ENCODE data around the gene CACNA2D4. TPM values are rescaled to one million over a fixed set of nuclear protein-coding genes. Genes with fewer than 3 reads are reported as not detected.
"Not testable (repeated sequence)": the region's sequence is repeated elsewhere in the genome, so short reads cannot be mapped to it uniquely, and the experiment has no call there.

CACNA2D4 gene
- total RNA-seq, 4 donors from 2014 or later = 10.1 to 16.2 (median 11.4) TPM

- H3K9me3 ChIP-seq = no peaks in the 10 kb centered on the region
- H3K27ac ChIP-seq = no peak overlapping the region
- H3K27me3 ChIP-seq = no peaks in the 10 kb centered on the region
- TF ChIP-seq CTCF (IDR thresholded peaks at IDR 0.05) = no peak
- H3K4me1 ChIP-seq = no peaks in the 10 kb centered on the region
- 56% methylated on average over 3 of the region's 3 CpGs for WGBS, 2 donors
- no peak overlapping the region for H3K4me3 ChIP-seq
- no peak for DNase-seq (ENCODE audit: low spot score in 2 of 2)
- peaks cover 0 to 66% (median 8%) of the 10 kb centered on the region in 3 donors for H3K36me3 ChIP-seq
Observed at GRCh38 chr12:1956716-1957115, 38.3 kb upstream of the CACNA2D4 start.

- no peak overlapping the region for H3K4me3 ChIP-seq
- H3K4me1 ChIP-seq = peaks cover 0 to 26% (median 4%) of the 10 kb centered on the region in 4 donors
- H3K27ac ChIP-seq = peak overlapping the region in 3 of 4 donors; percentile 42 to 82 (median 74)
- 63 to 67% methylated on average over 15 of the region's 15 CpGs for whole genome bisulfite sequencing, 2 donors
- no peaks in the 10 kb centered on the region for H3K27me3 ChIP-seq
- peaks cover 0 to 96% (median 6%) of the 10 kb centered on the region in 3 donors for H3K36me3 ChIP-seq
- H3K9me3 ChIP-seq = no peaks in the 10 kb centered on the region
- DNase-seq (ENCODE audit: low spot score in 2 of 2) = no peak
- TF ChIP-seq EP300 (IDR thresholded peaks at IDR 0.05) (no peak), CTCF (IDR thresholded peaks at IDR 0.05) (no peak), POLR2A (IDR thresholded peaks at IDR 0.05) (no peak)
Observed at GRCh38 chr12:1949771-1950470, 31.5 kb upstream of the CACNA2D4 start.

DNA sequence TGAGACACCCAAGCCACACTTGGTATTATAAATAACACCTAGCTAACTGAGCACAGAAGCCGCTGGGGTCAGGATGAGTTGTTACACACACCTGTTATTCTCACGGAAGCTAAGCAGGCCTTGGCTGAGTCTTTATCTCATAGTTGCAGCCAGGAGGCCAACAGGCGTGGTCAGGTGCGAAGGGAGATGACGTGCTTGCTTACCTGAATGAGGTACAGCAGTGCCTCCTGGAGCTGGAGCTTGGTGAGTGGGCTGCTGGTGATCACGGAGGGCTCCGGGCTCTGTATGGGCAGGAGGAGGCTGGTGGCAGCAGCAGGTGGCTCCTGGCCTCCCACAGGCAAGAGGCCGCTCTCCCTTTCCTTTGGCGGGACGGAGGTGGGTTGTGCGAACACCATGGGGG lies 30.4 kb upstream of the CACNA2D4 start:
- Histone ChIP-seq H3K4me1 (peaks cover 0 to 26% (median 4%) of the 10 kb centered on the region in 4 donors), H3K27ac (peak overlapping the region in 2 of 4 donors; percentile 74 to 78), H3K4me3 (no peak overlapping the region), H3K36me3 (peaks cover 0 to 97% (median 3%) of the 10 kb centered on the region in 3 donors), H3K9me3 (no peaks in the 10 kb centered on the region), H3K27me3 (no peaks in the 10 kb centered on the region)
- DNase-seq (ENCODE audit: low spot score in 2 of 2) = no peak
- TF ChIP-seq CTCF (IDR thresholded peaks at IDR 0.05) (no peak), EP300 (IDR thresholded peaks at IDR 0.05) (no peak), POLR2A (IDR thresholded peaks at IDR 0.05) (no peak)
- 94 to 99% methylated on average over 11 of the region's 11 CpGs for WGBS, 2 donors

GRCh38 chr12:1947081-1947480 lies 28.6 kb upstream of the CACNA2D4 start:
- no peak overlapping the region for H3K4me3 ChIP-seq
- peaks cover 0 to 26% (median 4%) of the 10 kb centered on the region in 4 donors for H3K4me1 ChIP-seq
- no peaks in the 10 kb centered on the region for H3K27me3 ChIP-seq
- WGBS, 2 donors = 0 to 21% methylated on average over 1 of the region's 1 CpG
- no peaks in the 10 kb centered on the region for H3K9me3 ChIP-seq
- no peak for DNase-seq (ENCODE audit: low spot score in 2 of 2)
- TF ChIP-seq EP300 (IDR thresholded peaks at IDR 0.05) (no peak), CTCF (IDR thresholded peaks at IDR 0.05) (no peak), POLR2A (IDR thresholded peaks at IDR 0.05) (no peak)
- H3K27ac ChIP-seq = peak overlapping the region in 2 of 4 donors; percentile 74 to 79
- H3K36me3 ChIP-seq = peaks cover 0 to 79% (median 3%) of the 10 kb centered on the region in 3 donors

- Histone ChIP-seq H3K27me3 (no peaks in the 10 kb centered on the region), H3K36me3 (peaks cover 0 to 75% (median 6%) of the 10 kb centered on the region in 3 donors), H3K9me3 (no peaks in the 10 kb centered on the region), H3K4me3 (no peak overlapping the region), H3K27ac (peak overlapping the region in 3 of 4 donors; percentile 15 to 79 (median 74)), H3K4me1 (peaks cover 0 to 26% (median 4%) of the 10 kb centered on the region in 4 donors)
- WGBS, 2 donors = 72 to 78% methylated on average over 3 of the region's 3 CpGs
- no peak for DNase-seq (ENCODE audit: low spot score in 2 of 2)
- no peak for TF ChIP-seq EP300 (IDR thresholded peaks at IDR 0.05)
- TF ChIP-seq CTCF (IDR thresholded peaks at IDR 0.05) = no peak
- TF ChIP-seq POLR2A (IDR thresholded peaks at IDR 0.05) = no peak
Observed at GRCh38 chr12:1946296-1946695, 27.8 kb upstream of the CACNA2D4 start.

DNA sequence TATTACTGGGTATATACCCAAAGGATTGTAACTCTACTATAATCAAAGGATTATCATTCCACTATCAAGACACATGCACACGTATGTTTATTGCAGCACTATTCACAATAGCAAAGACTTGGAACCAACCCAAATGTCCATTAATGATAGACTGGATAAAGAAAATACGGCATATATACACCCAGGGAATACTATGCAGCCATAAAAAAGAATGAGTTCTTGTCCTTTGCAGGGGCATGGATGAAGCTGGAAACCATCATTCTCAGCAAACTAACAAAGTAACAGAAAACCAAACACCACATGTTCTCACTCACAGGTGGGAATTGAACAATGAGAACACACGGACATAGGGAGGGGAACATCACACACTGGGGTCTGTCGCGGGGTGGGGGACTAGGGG lies 27.1 kb upstream of the CACNA2D4 start:
- Histone ChIP-seq H3K27ac (peak overlapping the region in 1 of 4 donors; percentile 74), H3K4me1 (peaks cover 0 to 23% (median 1%) of the 10 kb centered on the region in 4 donors), H3K36me3 (peaks cover 0 to 75% (median 6%) of the 10 kb centered on the region in 3 donors)
- not testable (repeated sequence) for H3K27me3 ChIP-seq; DNase-seq (ENCODE audit: low spot score in 2 of 2); H3K9me3 ChIP-seq; H3K4me3 ChIP-seq
- WGBS, 2 donors = 95 to 99% methylated on average over 5 of the region's 5 CpGs
